MG63 (cell line): Measurements from ENCODE around the gene TYR. TPM values are rescaled to one million over a fixed set of nuclear protein-coding genes. Genes with fewer than 3 reads are reported as not detected.
A peak's percentile ranks its signal among the peaks of the same experiment; 100 is the strongest.
"Not testable (repeated sequence)": the region's sequence is repeated elsewhere in the genome, so short reads cannot be mapped to it uniquely, and the experiment has no call there.

Experiments
- DNase-seq: peaks from one replicate; pipeline ENCODE4 v3.0.0-alpha.2; 2020
- H3K27me3 ChIP-seq: fragments of 250-450 bp; sonication (Bioruptor Pico); 2 replicates; pipeline ENCODE4 v1.5.1; 2020; ENCODE audit warnings: mild to moderate bottlenecking, moderate library complexity
- H3K36me3 ChIP-seq: fragments of 250-450 bp; sonication (Bioruptor Pico); 2 replicates; pipeline ENCODE4 v1.5.1; 2020; ENCODE audit warnings: mild to moderate bottlenecking, moderate library complexity
- H3K4me3 ChIP-seq: fragments of 250-450 bp; sonication (Bioruptor Pico); 2 replicates; pipeline ENCODE4 v1.5.1; 2020; ENCODE audit warnings: mild to moderate bottlenecking, moderate library complexity
- H3K9me3 ChIP-seq: fragments of 250-450 bp; sonication (Bioruptor Pico); 2 replicates; pipeline ENCODE4 v1.5.1; 2020; ENCODE audit warnings: mild to moderate bottlenecking, moderate library complexity
- total RNA-seq: library from RNA; depleted of rRNA; stranded (reverse); fragments of >200 nt; shearing (Covaris generic); gene quantifications from 2 replicates; pipeline ENCODE4 v1.2.3, GENCODE V29; 2014; ENCODE audit warnings: low replicate concordance; rRNA removed

The TYR gene
- total RNA-seq, 1 experiment from 2014 or later, result not detected

DNA sequence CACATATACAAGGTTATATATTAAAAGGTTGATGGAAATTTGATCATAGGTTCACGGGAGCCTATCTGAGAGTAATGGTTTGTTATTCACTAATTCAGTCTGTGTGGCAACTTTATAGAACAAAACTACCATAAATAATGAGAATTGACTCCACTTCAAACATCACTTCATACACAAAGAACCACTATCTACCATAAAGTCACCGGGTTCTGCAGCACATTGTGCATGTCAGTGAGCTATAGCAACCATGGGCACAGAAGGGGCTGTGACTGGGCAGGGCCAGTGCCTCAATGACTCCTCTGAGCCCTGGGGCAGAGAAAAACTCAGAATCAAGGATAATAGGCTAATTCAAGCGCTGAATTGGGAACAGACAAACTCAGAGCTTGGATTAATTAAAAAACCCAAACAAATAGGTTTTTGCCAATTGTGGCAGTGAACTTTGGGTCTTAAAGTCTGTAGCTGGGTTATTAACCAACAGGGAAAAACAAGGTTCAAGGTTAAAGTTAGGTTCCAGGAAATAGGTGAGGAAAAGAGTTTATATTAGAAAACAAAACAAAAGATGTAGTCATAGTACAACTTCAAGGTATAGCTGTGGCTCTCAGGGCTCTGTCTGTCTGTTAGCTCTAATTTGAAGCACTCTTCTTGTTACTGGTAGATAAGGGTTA, 131.8 kb downstream of the TYR start:
- H3K9me3 ChIP-seq, H3K4me3 ChIP-seq, DNase-seq, H3K36me3 ChIP-seq, H3K27me3 ChIP-seq: not testable (repeated sequence)

- H3K36me3 ChIP-seq, DNase-seq, H3K9me3 ChIP-seq, H3K4me3 ChIP-seq, H3K27me3 ChIP-seq: not testable (repeated sequence)
These were observed 132.9 kb downstream of the TYR start for GRCh38 chr11:89310607-89311006.

DNA sequence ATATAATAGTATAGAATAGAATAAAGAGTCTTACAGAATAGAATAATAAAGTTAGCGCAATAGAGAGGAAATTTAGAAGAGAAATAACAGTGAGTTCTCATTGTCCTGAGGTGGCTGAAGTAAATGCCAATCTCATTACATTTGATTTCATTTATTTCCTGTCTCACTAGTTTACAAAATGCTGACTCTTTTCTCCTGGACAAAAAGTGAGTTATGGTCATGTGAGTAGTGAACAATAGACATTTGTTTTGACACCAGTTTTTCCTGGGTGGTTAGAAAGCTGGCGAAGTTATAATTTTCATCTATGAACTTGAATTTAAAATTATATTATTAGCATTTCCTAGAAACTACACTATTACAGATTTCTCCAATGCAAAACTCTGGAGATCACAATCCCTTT, 143.7 kb downstream of the TYR start:
- no peaks in the 10 kb centered on the region for H3K36me3 ChIP-seq
- DNase-seq, result no peak
- no peak overlapping the region for H3K4me3 ChIP-seq
- no peaks in the 10 kb centered on the region for H3K27me3 ChIP-seq
- H3K9me3 ChIP-seq, result no peaks in the 10 kb centered on the region

DNA sequence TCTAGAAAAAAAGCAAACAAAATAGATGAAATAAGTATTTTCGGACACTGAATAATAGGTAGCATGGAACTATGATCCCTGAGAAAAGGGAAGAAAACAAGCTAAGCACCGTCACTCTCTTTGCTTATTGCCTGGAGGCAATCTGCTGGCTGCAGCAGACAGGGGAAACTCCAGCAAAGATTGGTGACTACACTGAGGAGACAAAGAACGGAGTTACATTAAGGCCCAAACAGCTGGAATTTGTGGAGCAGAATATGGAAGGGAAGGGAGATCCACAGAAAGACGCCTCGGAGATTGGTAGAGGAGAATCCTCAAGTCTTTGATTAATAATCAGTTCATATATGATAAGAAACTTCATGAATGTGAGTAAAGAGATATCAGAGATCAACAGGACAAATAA, 150.2 kb downstream of the TYR start:
- Histone ChIP-seq H3K36me3 (no peaks in the 10 kb centered on the region), H3K4me3 (no peak overlapping the region), H3K9me3 (no peaks in the 10 kb centered on the region), H3K27me3 (no peaks in the 10 kb centered on the region)
- no peak for DNase-seq

- DNase-seq, H3K36me3 ChIP-seq, H3K27me3 ChIP-seq, H3K4me3 ChIP-seq, H3K9me3 ChIP-seq: not testable (repeated sequence)
These were observed 154.3 kb downstream of the TYR start for GRCh38 chr11:89331940-89332339.

- not testable (repeated sequence) for H3K9me3 ChIP-seq, H3K27me3 ChIP-seq, DNase-seq, H3K4me3 ChIP-seq, H3K36me3 ChIP-seq
These were observed 156.0 kb downstream of the TYR start for GRCh38 chr11:89333704-89334103.

DNA sequence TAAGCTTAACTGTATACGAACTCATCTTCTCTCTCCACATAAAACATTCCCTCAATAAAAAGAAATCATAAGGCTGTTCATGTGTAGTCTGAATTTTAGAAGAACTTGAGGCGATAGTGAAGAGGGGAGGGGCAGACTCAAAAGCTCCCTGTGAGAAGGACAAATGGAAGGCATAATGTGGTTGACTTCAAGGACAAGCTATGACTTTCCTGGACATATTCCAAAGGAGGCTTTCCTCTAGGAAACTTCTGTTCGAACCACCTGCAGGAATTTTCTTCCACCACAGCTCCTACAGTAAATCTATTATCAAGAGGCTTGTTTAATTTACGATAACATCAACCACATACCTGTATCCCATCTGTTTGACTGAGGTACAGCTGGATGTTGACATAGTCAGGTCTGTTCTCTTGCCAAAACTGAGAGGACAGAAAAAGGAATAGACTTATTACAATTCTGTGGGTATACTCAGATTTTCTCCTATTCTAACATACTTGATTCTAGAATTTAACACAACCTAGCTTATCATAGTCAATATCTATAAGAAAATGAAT, 159.5 kb downstream of the TYR start:
- not testable (repeated sequence) for H3K9me3 ChIP-seq, H3K4me3 ChIP-seq, DNase-seq, H3K36me3 ChIP-seq, H3K27me3 ChIP-seq

- H3K4me3 ChIP-seq, H3K36me3 ChIP-seq, H3K27me3 ChIP-seq, H3K9me3 ChIP-seq, DNase-seq: not testable (repeated sequence)
These were observed 160.4 kb downstream of the TYR start for GRCh38 chr11:89338073-89338472.

GRCh38 chr11:89340450-89340849, 162.8 kb downstream of the TYR start:
- not testable (repeated sequence) for H3K27me3 ChIP-seq, H3K9me3 ChIP-seq, H3K4me3 ChIP-seq, H3K36me3 ChIP-seq
- peak; percentile 4 for DNase-seq

- not testable (repeated sequence) for H3K9me3 ChIP-seq, H3K4me3 ChIP-seq, H3K27me3 ChIP-seq, H3K36me3 ChIP-seq, DNase-seq
These were observed 165.4 kb downstream of the TYR start for GRCh38 chr11:89342880-89343572.

Other genes with a start within 250 kb of the TYR start
- not detected in 2 replicates for gene GRM5, start 111.9 kb upstream of the TYR start, total RNA-seq